HepG2 (cell line): ENCODE results near the gene TXNL4A. TPM values are rescaled to one million over a fixed set of nuclear protein-coding genes. Genes with fewer than 3 reads are reported as not detected.
A peak's percentile ranks its signal among the peaks of the same experiment; 100 is the strongest.

Experiments
- ATAC-seq: fragments of 200-7000 bp; cut with Tn5 transposase; 3 replicates; pipeline ENCODE4 v1.9.1; 2020; ENCODE audit warnings: mild to moderate bottlenecking, moderate library complexity
- BruUV-seq: library from RNA; stranded (reverse); fragments of 400-500 nt; replicated peaks from 2 replicates; lab custom pipeline; 2021; lab: Mats Ljungman, UMichigan
- CTCF ChIA-PET: fragments of 300-600 bp; formaldehyde crosslinking; extraction: SDS; loops from one replicate; lab custom pipeline; 2021; ENCODE audit warnings: low total read pairs, inconsistent platforms, low intra/inter-chr PET ratio; lab: Yijun Ruan, JAX
- POLR2A ChIA-PET: fragments of 350-600 bp; sonication (Branson Sonifier 250); formaldehyde crosslinking; loops from one replicate; lab custom pipeline; 2020; ENCODE audit warnings: antibody characterized with exemption, inconsistent platforms; lab: Yijun Ruan, JAX
- DNase-seq: peaks from one replicate; pipeline ENCODE4 v3.0.0-alpha.2; 2015; ENCODE audit warnings: low spot score
- FAIRE-seq: peaks from 3 replicates; lab custom pipeline; 2011; peaks lifted over from hg19 to GRCh38; lab: Jason Lieb, UNC
- H2AFZ ChIP-seq: one replicate; pipeline ENCODE4 v1.6.1; 2011; ENCODE audit warnings: low read length, inconsistent platforms
- H3K27ac ChIP-seq: fragments of 300-600 bp; 3 replicates; pipeline ENCODE4 v1.8.0; 2011; ENCODE audit warnings: mixed run types, mild to moderate bottlenecking, mixed read lengths, low read length, inconsistent platforms; ENCODE audit not compliant: insufficient read depth; ENCODE audit errors: extremely low read length
- H3K27me3 ChIP-seq, 2 experiments: fragments of 200-600 bp in 1 of 2; 2 replicates in 1 of 2; 3 replicates in 1 of 2; pipeline versions ENCODE4 v1.6.0 to v1.8.0; 2011; ENCODE audit warnings: low read length in 2 of 2, mild to moderate bottlenecking in 2 of 2, moderate library complexity in 2 of 2, inconsistent platforms in 1 of 2; ENCODE audit not compliant: insufficient read depth in 2 of 2, control insufficient read depth in 1 of 2
- H3K36me3 ChIP-seq, 2 experiments: fragments of 200-600 bp in 1 of 2; replicated peaks in 1 of 2; 2 replicates in 1 of 2; 3 replicates in 1 of 2; pipeline versions ENCODE4 v1.5.1 to v1.8.0; 2011; ENCODE audit warnings: low read length in 2 of 2, inconsistent platforms in 1 of 2; ENCODE audit not compliant: insufficient read depth in 2 of 2, control insufficient read depth in 1 of 2
- H3K4me1 ChIP-seq: 2 replicates; pipeline ENCODE4 v1.5.1; 2012; ENCODE audit warnings: low read length, inconsistent platforms; ENCODE audit not compliant: insufficient read depth
- H3K4me2 ChIP-seq: 2 replicates; pipeline ENCODE4 v1.6.0; 2011; ENCODE audit warnings: low read depth, low read length, inconsistent platforms
- H3K4me3 ChIP-seq, 3 experiments: fragments of 200-600 bp in 1 of 3; sonication (generic), shearing (Covaris generic) in 1 of 3; replicated peaks in 1 of 3; 2 replicates each; pipeline ENCODE4 v1.5.1; 2011 to 2016; ENCODE audit warnings: low read length in 3 of 3, inconsistent platforms in 2 of 3, low read depth in 2 of 3, mild to moderate bottlenecking in 2 of 3, control low read depth in 1 of 3, mixed read lengths in 1 of 3; ENCODE audit not compliant: insufficient read depth in 1 of 3
- H3K79me2 ChIP-seq: one replicate; pipeline ENCODE4 v1.6.1; 2011; ENCODE audit warnings: low read length, inconsistent platforms; ENCODE audit not compliant: insufficient read depth
- H3K9ac ChIP-seq: 2 replicates; pipeline ENCODE4 v1.6.0; 2011; ENCODE audit warnings: mild to moderate bottlenecking, low read depth, low read length, inconsistent platforms; ENCODE audit not compliant: insufficient read depth
- H3K9me3 ChIP-seq: 2 replicates; pipeline ENCODE4 v1.5.1; 2012; ENCODE audit warnings: mild to moderate bottlenecking, low read length
- H4K20me1 ChIP-seq: 2 replicates; pipeline ENCODE4 v1.6.0; 2011; ENCODE audit warnings: inconsistent platforms, mild to moderate bottlenecking, low read length, moderate library complexity; ENCODE audit not compliant: insufficient read depth
- AGO2 ChIP-seq: fragments of 200-400 bp; formaldehyde crosslinking; optimal IDR thresholded peaks from 2 replicates; pipeline ENCODE3; 2017; ENCODE audit warnings: mild to moderate bottlenecking, low read depth, low read length, moderate library complexity
- PHF21A ChIP-seq: sonication (generic); formaldehyde crosslinking; IDR thresholded peaks from 2 replicates; pipeline ENCODE4 v1.5.0; 2020; ENCODE audit warnings: mild to moderate bottlenecking, missing genetic modification reagents
- RBFOX2 ChIP-seq: fragments of 200-400 bp; formaldehyde crosslinking; IDR thresholded peaks from 2 replicates; pipeline ENCODE4 v1.6.1; 2017; ENCODE audit warnings: low read depth, mild to moderate bottlenecking, low read length
- SPEN ChIP-seq: sonication (generic); formaldehyde crosslinking; IDR thresholded peaks from 2 replicates; pipeline ENCODE4 v1.5.1; 2020; ENCODE audit warnings: low read depth, mild to moderate bottlenecking, missing genetic modification reagents
- ZBTB2 ChIP-seq: sonication (generic); formaldehyde crosslinking; IDR thresholded peaks from 2 replicates; pipeline ENCODE4 v1.8.0; 2022; ENCODE audit warnings: low read depth, missing genetic modification reagents
- ZNF687 ChIP-seq: sonication (generic); formaldehyde crosslinking; IDR thresholded peaks from 2 replicates; pipeline ENCODE4 v1.5.1; 2020; ENCODE audit warnings: mild to moderate bottlenecking, missing genetic modification reagents, moderate library complexity
- WGBS: methylation state at CpG from one replicate; pipeline ENCODE4 v1.1.6; 2017; ENCODE audit warnings: low lambda C conversion rate; 5-methylcytosine and 5-hydroxymethylcytosine counted together
- in situ Hi-C: cut with HindIII; loops from 2 replicates; pipeline ENCODE4 v1.10.0; 2017; ENCODE audit warnings: low pct_unique_long_range_greater_than_20kb; ENCODE audit not compliant: extremely low pct_ligation_motif_present
- intact Hi-C: fragments of 100-400 bp; cut with micrococcal nuclease; formaldehyde crosslinking; loops from one replicate; pipeline ENCODE4 v1.10.0; 2022; ENCODE audit not compliant: unreplicated experiment
- polyA plus RNA-seq, 8 experiments: library from polyadenylated mRNA; depleted of rRNA in 3 of 8; stranded (reverse) in 7 of 8; unstranded in 1 of 8; fragments of >200 nt; fragmentation: Illumina TruSeq in 4 of 8; extraction: Trizol in 4 of 8; gene quantifications; 2 replicates each; pipeline versions ENCODE4 v1.2.1 to v1.2.3, GENCODE V29; 2011 to 2016; ENCODE audit warnings: low read depth in 4 of 8, missing spikeins in 1 of 8, mixed read lengths in 1 of 8; ENCODE audit not compliant: insufficient read depth in 1 of 8
- total RNA-seq, 5 experiments: library from RNA; depleted of rRNA; stranded (reverse); fragments of >200 nt; fragmentation: Illumina TruSeq; extraction: Trizol; gene quantifications; 2 replicates each; pipeline ENCODE4 v1.2.3, GENCODE V29; 2016; ENCODE audit warnings: low read depth in 1 of 5

The TXNL4A gene
- total and polyA plus RNA-seq, 2 of the 13 experiments (the other 11 are each of a cell fraction or from before 2014, with no cell fraction given): 172 to 202 TPM

DNA sequence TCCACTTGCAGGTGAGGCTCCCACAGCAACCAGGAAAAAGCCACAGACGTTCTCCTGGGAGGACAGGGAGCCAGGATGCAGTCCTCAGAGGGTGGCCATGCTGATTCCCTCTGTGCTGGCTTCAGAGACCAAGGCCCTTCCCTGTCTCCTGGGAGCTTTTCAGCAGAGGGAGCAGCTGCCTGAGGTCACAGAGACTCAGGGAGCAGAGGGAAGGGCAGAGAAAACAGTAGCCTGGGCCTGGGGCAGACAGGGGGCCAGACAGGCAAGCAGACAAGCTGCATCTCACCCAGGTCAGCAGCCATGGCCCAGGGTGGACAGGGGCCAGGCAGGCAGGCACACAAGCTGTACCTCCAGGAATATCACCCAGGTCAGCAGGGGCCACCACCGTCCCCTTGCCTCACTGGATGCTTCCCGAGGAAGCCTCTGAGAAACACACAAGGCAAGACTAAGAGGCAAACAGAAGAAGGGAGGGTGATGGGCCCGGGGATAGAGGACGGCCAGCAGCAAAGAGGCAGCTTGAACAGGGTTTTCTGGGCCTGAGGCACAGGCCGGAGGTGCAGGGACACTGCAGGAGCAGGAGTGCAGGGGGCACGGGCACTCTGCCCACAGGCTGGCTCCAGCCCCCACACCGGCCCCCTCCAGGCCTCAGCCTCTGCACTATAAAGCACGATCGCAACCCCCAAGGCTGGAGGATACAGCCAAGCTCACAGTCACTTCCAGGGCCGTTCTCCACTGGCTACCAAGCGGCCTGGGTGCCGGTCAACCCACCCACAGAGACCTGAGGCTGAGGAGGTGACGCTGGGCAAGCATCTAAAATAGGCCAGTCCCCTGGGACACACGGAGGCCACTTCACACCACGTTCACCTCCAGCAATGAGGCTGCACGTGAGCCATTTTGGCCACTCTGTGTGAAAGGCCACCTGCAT, 43.0 kb downstream of the TXNL4A start:
- ChIA-PET POLR2A (interaction anchor here (0.9 to 1.9 kb wide), 3 partner anchors 9 to 11 kb away, joined by 3 to 6 read pairs (median 4); no protein-coding TSS in a partner anchor), CTCF (no interaction called here)
- Histone ChIP-seq H3K27ac (peak overlapping the region; percentile 28), H3K4me1 (peaks cover 90% of the 10 kb centered on the region), H2AFZ (no peak overlapping the region), H3K4me2 (peak overlapping the region; percentile 14; the same call in 1 of the 2 replicates), H3K79me2 (peaks cover 91% of the 10 kb centered on the region), H4K20me1 (peaks cover 13% of the 10 kb centered on the region; the same call in 1 of the 2 replicates), H3K9ac (peak overlapping the region; percentile 36; the same call in 1 of the 2 replicates), H3K9me3 (no peaks in the 10 kb centered on the region), H3K27me3 (no peaks in the 10 kb centered on the region; a peak in 1 of 5 replicates), H3K4me3 (no peak overlapping the region), H3K36me3 (peaks cover 14 to 36% of the 10 kb centered on the region in 2 experiments; a peak in 4 of 5 replicates)
- DNase-seq (no peak), FAIRE-seq (no peak), ATAC-seq (peak; percentile 16)
- no TSS peak for BruUV-seq
- in situ Hi-C loops: no loop called here
- 87% methylated on average over 11 of the region's 17 CpGs for WGBS
- peak; percentile 44 for TF ChIP-seq ZNF687 (CRISPR knock-in tag)
- TF ChIP-seq AGO2: peak; percentile 19
- no peak for TF ChIP-seq PHF21A (CRISPR knock-in tag)
- no peak for TF ChIP-seq ZBTB2 (CRISPR knock-in tag)
- 0 out of 2 replicates have a peak, but pooled peaks have one; percentile 25 for TF ChIP-seq RBFOX2
- peak; percentile 34; the same call in 1 of the 2 replicates for TF ChIP-seq SPEN
- intact Hi-C loops: no loop called here
